GM20431 (cell line): ENCODE data around the gene GLT8D1.

Experiments
- in situ Hi-C: fragments of 300-500 bp; cut with MseI, MboI; formaldehyde crosslinking; loops from one replicate; pipeline ENCODE4 v1.15.0; 2020; ENCODE audit warnings: low sequenced_read_pairs; ENCODE audit not compliant: unreplicated experiment

Gene GLT8D1, protein sequence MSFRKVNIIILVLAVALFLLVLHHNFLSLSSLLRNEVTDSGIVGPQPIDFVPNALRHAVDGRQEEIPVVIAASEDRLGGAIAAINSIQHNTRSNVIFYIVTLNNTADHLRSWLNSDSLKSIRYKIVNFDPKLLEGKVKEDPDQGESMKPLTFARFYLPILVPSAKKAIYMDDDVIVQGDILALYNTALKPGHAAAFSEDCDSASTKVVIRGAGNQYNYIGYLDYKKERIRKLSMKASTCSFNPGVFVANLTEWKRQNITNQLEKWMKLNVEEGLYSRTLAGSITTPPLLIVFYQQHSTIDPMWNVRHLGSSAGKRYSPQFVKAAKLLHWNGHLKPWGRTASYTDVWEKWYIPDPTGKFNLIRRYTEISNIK

GRCh38 chr3:52705688-52706686, at the start of gene GLT8D1, which contains the start of gene SPCS1:
TSS of gene GLT8D1 (minus strand) at chr3:52705791. CDS start at chr3:52700460, 5,331 bp downstream.
TSS of gene SPCS1 (plus strand) at chr3:52706106. CDS start at chr3:52706247, 141 bp downstream.
- in situ Hi-C loops = no loop called here

GRCh38 chr3:52754373-52754772, 48.8 kb upstream of the GLT8D1 start:
- in situ Hi-C loops = no loop called here

DNA sequence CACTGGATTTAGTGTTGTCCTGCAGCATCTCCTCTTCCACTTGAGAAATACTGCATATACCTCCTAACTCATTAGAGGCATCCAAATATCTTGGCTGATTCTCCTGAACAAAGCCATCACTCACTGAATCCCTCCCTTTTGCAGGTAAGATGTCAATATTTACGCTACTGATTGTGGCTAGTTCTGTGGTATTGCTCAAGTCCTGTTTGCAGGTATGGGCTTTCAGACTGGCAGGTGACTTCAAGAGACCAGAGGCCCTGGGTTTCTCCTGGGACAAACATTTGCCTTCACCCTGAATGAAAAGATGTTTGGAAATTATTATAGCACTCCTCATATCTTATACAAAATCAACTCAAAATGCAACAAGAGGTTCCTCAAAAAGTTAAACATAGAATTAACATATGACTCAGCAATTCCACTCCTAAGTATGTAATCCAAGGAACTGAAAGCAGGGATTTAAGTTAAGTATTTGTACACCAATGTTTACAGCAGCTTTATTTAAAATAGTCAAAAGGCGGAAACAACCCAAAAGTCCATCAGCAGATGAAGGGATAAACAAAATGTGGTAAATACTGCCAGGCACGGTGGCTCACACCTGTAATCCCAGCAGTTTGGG, 46.6 kb upstream of the GLT8D1 start:
- in situ Hi-C loops = no loop called here

GRCh38 chr3:52743721-52744120, 38.1 kb upstream of the GLT8D1 start:
- in situ Hi-C loops = loop anchor here (25.0 kb wide), 1 partner anchor 344 kb away; no protein-coding TSS in a partner anchor

- in situ Hi-C loops = loop anchor here (25.0 kb wide), 1 partner anchor 344 kb away; no protein-coding TSS in a partner anchor
Measured at GRCh38 chr3:52743152-52743551, 37.6 kb upstream of the GLT8D1 start.

GRCh38 chr3:52742418-52743041, 36.9 kb upstream of the GLT8D1 start:
- in situ Hi-C loops = loop anchor here (25.0 kb wide), 1 partner anchor 345 kb away; no protein-coding TSS in a partner anchor

- in situ Hi-C loops = loop anchor here (25.0 kb wide), 1 partner anchor 348 kb away; no protein-coding TSS in a partner anchor
Measured at GRCh38 chr3:52739730-52740129, 34.1 kb upstream of the GLT8D1 start.

- in situ Hi-C loops = loop anchor here (25.0 kb wide), 1 partner anchor 354 kb away; no protein-coding TSS in a partner anchor
Measured at GRCh38 chr3:52733256-52733891, 27.8 kb upstream of the GLT8D1 start.

DNA sequence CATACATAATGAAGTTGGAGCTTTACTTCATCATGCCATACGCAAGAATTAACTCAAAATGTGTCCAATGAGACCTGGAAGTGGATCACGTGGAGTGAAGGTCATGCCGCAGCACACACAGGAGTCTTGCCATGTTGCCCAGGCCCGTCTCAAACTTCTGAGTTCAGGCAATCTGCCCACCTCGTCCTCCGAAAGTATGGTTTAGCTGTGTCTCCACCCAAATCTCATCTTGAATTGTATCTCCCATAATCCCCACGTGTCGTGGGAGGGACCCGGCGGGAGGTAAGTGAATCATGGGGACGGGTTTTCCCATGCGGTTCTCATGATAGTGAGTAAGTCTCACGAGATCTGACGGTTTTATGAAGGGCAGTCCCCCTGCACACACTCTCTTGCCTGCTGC, 26.0 kb upstream of the GLT8D1 start:
- in situ Hi-C loops = loop anchor here (25.0 kb wide), 1 partner anchor 356 kb away; no protein-coding TSS in a partner anchor

DNA sequence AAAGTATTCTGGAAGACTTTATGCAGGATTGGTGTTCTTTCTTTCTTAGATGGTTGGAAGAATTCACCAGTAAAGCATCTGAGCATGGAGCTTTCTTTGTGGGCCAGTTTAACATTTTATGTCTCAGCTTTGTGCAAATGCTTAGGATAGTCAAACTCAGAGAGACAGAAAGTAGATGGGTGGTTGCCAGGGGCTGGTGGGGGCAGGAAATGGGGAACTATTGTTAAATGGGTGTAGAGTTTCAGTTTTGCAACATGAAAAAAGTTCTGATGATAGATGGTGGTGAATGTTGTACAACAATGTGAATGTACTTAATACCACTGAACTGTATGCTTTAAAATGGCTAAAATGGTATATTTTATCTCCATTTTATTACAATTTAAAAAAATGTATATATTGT, 25.1 kb upstream of the GLT8D1 start:
- in situ Hi-C loops = loop anchor here (25.0 kb wide), 1 partner anchor 357 kb away; no protein-coding TSS in a partner anchor

DNA sequence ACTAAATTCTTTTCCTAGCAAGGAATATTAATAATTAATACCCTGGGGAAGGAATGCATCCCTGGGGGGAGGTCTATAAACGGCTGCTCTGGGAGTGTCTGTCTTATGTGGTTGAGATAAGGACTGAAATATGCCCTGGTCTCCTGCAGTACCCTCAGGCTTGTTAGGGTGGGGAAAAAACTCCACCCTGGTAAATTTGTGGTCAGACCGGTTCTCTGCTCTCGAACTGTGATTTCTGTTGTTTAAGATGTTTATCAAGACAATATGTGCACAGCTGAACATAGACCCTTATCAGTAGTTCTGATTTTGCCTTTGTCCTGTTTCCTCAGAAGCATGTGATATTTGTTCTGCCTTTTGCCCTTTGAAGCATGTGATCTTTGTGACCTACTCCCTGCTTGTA, 23.2 kb upstream of the GLT8D1 start:
- in situ Hi-C loops = loop anchor here (25.0 kb wide), 1 partner anchor 359 kb away; no protein-coding TSS in a partner anchor

DNA sequence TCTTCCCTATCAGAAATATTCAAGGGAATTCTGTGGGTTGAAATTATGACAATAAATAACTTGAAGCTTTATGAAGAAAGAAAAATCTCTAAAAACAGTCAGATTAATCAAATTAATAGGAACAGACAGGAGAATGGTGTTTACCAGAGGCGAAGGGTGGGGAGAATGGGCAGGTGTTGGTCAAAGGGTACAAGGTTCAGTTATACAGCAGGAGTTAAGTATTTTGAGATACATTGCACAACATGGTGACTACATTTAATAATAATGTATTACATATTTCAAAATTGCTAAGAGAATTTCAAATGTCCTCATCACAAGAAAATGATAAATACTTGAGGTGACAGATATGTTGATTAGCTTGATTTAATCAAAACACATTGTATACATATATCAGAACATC, 18.9 kb upstream of the GLT8D1 start:
- in situ Hi-C loops = no loop called here

GRCh38 chr3:52723935-52724334, 18.3 kb upstream of the GLT8D1 start:
- in situ Hi-C loops = no loop called here

DNA sequence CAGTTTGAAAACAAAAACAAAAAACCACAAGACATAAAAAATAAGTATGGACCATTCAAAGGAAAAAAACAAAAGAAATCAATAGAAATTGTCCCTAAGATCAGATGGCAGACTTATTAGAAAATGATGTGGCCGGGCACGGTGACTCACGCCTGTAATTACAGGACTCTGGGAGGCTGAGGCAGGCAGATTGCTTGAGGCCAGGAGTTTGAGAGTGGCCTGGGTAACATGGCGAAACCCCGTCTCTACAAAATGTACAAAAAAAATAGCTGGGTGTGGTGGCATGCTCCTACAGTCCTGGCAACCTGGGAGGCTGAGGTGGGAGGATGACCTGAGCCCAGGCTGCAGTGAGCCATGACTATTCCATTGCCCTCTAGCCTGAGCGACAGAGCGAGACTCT, 16.9 kb upstream of the GLT8D1 start:
- in situ Hi-C loops = no loop called here

DNA sequence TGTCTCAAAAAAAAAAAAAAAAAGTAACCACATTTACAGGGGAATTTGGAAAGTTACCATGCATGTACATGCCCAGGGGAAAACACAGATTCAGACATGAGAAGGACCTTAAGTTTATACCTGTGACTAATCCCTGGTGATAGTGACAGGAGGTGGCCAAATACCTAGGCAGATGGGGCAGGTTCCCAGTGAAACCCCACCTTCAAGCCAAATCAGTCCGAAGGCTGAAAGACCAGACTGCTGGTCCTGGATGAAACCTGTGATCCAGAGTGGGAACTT, 16.1 kb upstream of the GLT8D1 start:
- in situ Hi-C loops = no loop called here

GRCh38 chr3:52721002-52721729, 15.6 kb upstream of the GLT8D1 start:
- in situ Hi-C loops = no loop called here

- in situ Hi-C loops = no loop called here
Measured at GRCh38 chr3:52719618-52720017, 14.0 kb upstream of the GLT8D1 start.

DNA sequence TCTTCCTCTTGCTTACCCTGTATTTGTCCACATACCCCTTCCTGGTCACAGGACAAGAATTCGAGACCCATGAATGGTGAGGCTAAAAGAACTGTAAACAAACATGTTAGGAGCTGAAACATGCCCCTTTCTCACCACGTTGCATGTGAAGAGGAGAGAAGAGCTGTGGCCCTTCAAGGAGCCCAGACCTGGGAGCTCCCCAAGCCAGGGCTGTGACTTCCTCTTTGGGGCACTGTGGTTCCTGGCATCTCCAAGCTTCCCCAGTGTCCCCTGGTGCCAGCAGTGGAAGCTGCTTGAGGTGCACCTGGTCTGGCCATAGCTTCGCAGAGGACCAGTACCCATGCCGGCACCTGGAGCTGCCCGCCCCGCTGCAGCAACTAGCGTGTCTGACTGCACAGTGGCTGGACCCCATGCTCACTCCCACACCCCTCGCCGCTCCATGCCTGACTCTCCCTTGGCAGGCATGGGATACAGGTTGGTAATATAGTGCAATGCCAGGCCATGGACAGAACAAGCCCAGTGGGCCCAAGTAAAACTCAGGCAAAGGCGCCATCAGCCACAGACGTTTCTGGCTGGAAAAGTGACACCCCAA, 10.2 kb upstream of the GLT8D1 start:
- in situ Hi-C loops = no loop called here
